Measurements from ENCODE around the gene TIMP2. TPM values are rescaled to one million over a fixed set of nuclear protein-coding genes. Genes with fewer than 3 reads are reported as not detected.

Gene TIMP2
- total and polyA plus RNA-seq, 2 of the 4 experiments (the other 2 are of a cell fraction): 43.9 to 416 TPM

GRCh38 chr17:78919861-78920450 lies 5.2 kb downstream of the TIMP2 start:
- Histone ChIP-seq H3K79me1 (ENCODE audit: low read depth in 1 of 2, low read length in 2 of 2) (peaks cover 0 to 83% of the 10 kb centered on the region in 2 experiments; a peak in 3 of 4 replicates), H2BK15ac (ENCODE audit: low read depth, low read length) (no peak overlapping the region), H2AK9ac (replicated peaks; ENCODE audit: low read depth, low read length, poor library complexity) (peak overlapping the region; percentile 37), H4K91ac (ENCODE audit: insufficient read depth, low read depth, low read length) (no peak overlapping the region), H3K9me1 (ENCODE audit: insufficient read depth, low read length) (peaks cover 46% of the 10 kb centered on the region), H2AK5ac (ENCODE audit: low read depth, low read length) (peak overlapping the region; percentile 57; the same call in 1 of the 2 replicates), H4K8ac (ENCODE audit: low read depth in 2 of 2, low read length in 2 of 2) (no peak overlapping the region), H3K4me1 (ENCODE audit: control insufficient read depth, insufficient read depth, low read length) (peaks cover 43% of the 10 kb centered on the region), H3K9me3 (ENCODE audit: control insufficient read depth, insufficient read depth, low read length) (no peaks in the 10 kb centered on the region), H3K9ac (ENCODE audit: low read depth, low read length) (no peak overlapping the region), H2BK20ac (ENCODE audit: low read depth, low read length) (no peak overlapping the region), H3K4me2 (ENCODE audit: low read depth, low read length) (no peak overlapping the region; the same call in 1 of the 2 replicates), H3K27ac (ENCODE audit: insufficient read depth, low read length) (no peak overlapping the region), H2BK5ac (ENCODE audit: low read depth, low read length, poor library complexity, severe bottlenecking) (no peak overlapping the region), H3K18ac (ENCODE audit: low read depth, low read length) (no peak overlapping the region), H3K4ac (ENCODE audit: low read depth, low read length) (no peak overlapping the region), H3K36me3 (ENCODE audit: control insufficient read depth, insufficient read depth, low read length) (peaks cover 11% of the 10 kb centered on the region), H2BK120ac (ENCODE audit: low read depth, low read length) (no peak overlapping the region), H4K20me1 (ENCODE audit: insufficient read depth, low read length) (peaks cover 92% of the 10 kb centered on the region), H3K14ac (replicated peaks; ENCODE audit: low read depth, low read length) (0 out of 2 replicates have a peak overlapping the region, but pooled peaks have one; percentile 15), H3K56ac (ENCODE audit: extremely low read depth, insufficient read depth, low read length) (no peak overlapping the region), H2AFZ (replicated peaks; ENCODE audit: low read length, poor library complexity) (no peak overlapping the region), H3K4me3 (ENCODE audit: insufficient read depth, low read depth, low read length) (no peak overlapping the region), H4K5ac (ENCODE audit: low read depth, low read length) (no peak overlapping the region), H3K27me3 (ENCODE audit: control insufficient read depth, insufficient read depth, low read length) (no peaks in the 10 kb centered on the region), H3K23ac (ENCODE audit: low read depth, low read length) (peak overlapping the region; percentile 20; the same call in 1 of the 2 replicates)
- in situ Hi-C loops (cut with MboI; ENCODE audit: low sequenced_read_pairs): no loop called here
- ATAC-seq (ENCODE audit: low read depth): no peak
- TF ChIP-seq MAFK (IDR thresholded peaks at IDR 0.05; ENCODE audit: low read depth, low read length): no peak
- TF ChIP-seq ELK1 (IDR thresholded peaks at IDR 0.05; ENCODE audit: borderline replicate concordance, low read depth, low read length): no peak
- no peak for TF ChIP-seq CHD1 (IDR thresholded peaks at IDR 0.05; ENCODE audit: low read depth, low read length)
- no peak for TF ChIP-seq CEBPB (IDR thresholded peaks at IDR 0.05; ENCODE audit: low read depth, low read length)
- TF ChIP-seq SMC3 (IDR thresholded peaks at IDR 0.05; ENCODE audit: low read depth, low read length): no peak
- TF ChIP-seq CTCF (conservative IDR thresholded peaks at IDR 0.05; ENCODE audit: low read depth, low read length): no peak
- no peak for DNase-seq
- CTCF ChIA-PET: no interaction called here
- POLR2A ChIA-PET (ENCODE audit: unreplicated experiment): no interaction called here
- WGBS, 2 experiments (ENCODE audit: extremely low coverage in 2 of 2, insufficient read length in 1 of 2): 77% methylated on average over 4 of the region's 20 CpGs; no CpG with 5 or more reads in 1 of the 2 experiments
- no TSS peak for BruUV-seq (replicated peaks)
- dilution Hi-C loops (cut with HindIII; ENCODE audit: low sequenced_read_pairs, unreplicated experiment): no loop called here
- intact Hi-C loops (cut with micrococcal nuclease): no loop called here
